C4-2B (cell line): Measurements from ENCODE around the gene CUEDC1.

Experiments used
- ZFX ChIP-seq: fragments of 450-650 bp; IDR thresholded peaks from 2 replicates; pipeline ENCODE4 v1.6.1; 2017
- TF ChIP-seq, protein P1 (sequence below): fragments of 450-650 bp; conservative IDR thresholded peaks from 2 replicates; pipeline ENCODE4 v1.5.1; 2017; ENCODE audit warnings: mild to moderate bottlenecking

DNA sequence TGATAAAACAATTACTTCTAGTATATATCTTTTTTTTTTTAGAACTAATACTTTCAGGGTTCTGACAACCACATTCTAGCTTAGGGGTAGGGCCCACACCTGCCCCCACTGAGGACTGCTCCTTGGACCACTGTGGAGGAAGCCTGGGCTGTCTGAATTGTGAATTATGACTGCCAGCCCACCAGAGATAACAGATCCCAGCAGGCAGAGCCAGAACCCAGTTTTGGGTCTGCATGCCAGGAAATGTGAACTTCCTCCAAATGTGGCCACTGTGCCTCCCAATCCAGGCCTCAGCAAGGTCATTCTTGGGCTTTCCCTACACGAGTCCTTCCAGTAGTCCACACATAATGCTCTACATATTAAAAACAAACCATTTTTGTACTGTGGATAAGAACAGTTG, 16.9 kb upstream of the CUEDC1 start:
- TF ChIP-seq, protein P1, sequence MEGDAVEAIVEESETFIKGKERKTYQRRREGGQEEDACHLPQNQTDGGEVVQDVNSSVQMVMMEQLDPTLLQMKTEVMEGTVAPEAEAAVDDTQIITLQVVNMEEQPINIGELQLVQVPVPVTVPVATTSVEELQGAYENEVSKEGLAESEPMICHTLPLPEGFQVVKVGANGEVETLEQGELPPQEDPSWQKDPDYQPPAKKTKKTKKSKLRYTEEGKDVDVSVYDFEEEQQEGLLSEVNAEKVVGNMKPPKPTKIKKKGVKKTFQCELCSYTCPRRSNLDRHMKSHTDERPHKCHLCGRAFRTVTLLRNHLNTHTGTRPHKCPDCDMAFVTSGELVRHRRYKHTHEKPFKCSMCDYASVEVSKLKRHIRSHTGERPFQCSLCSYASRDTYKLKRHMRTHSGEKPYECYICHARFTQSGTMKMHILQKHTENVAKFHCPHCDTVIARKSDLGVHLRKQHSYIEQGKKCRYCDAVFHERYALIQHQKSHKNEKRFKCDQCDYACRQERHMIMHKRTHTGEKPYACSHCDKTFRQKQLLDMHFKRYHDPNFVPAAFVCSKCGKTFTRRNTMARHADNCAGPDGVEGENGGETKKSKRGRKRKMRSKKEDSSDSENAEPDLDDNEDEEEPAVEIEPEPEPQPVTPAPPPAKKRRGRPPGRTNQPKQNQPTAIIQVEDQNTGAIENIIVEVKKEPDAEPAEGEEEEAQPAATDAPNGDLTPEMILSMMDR, result no peak
- no peak for TF ChIP-seq ZFX
